Activated CD8-positive, alpha-beta memory T cell treated with anti-CD3 and anti-CD28 coated beads, Interleukin-2, amount 10 ng/mL, durations not matched to agents 7 days and 5 days (primary cell): Measurements from ENCODE around the gene SLC25A47. TPM values are rescaled to one million over a fixed set of nuclear protein-coding genes. Genes with fewer than 3 reads are reported as not detected.
"Not testable (repeated sequence)": the region's sequence is repeated elsewhere in the genome, so short reads cannot be mapped to it uniquely, and the experiment has no call there.

ENCODE experiments used
- ATAC-seq: fragments of 150-1000 bp; cut with Tn5 transposase; one replicate; pipeline ENCODE4 v1.10.0; 2021; ENCODE audit warnings: moderate library complexity
- CTCF ChIA-PET: fragments of 350-600 bp; sonication (Branson Sonifier 250); formaldehyde crosslinking; loops from one replicate; lab custom pipeline; 2021; ENCODE audit warnings: antibody characterized with exemption; lab: Charles Lee
- DNase-seq: peaks from one replicate; pipeline ENCODE4 v3.0.0-alpha.2; 2020
- H3K27ac Mint-ChIP-seq: one replicate; pipeline ENCODE4 v1.8.0; 2021; ENCODE audit warnings: mild to moderate bottlenecking, mixed read lengths
- H3K27me3 Mint-ChIP-seq: one replicate; pipeline ENCODE4 v1.8.0; 2021; ENCODE audit warnings: mixed read lengths
- H3K36me3 Mint-ChIP-seq: one replicate; pipeline ENCODE4 v1.8.0; 2021; ENCODE audit warnings: mild to moderate bottlenecking, mixed read lengths
- H3K4me1 Mint-ChIP-seq: one replicate; pipeline ENCODE4 v1.8.0; 2021; ENCODE audit warnings: mixed read lengths
- H3K4me3 Mint-ChIP-seq: one replicate; pipeline ENCODE4 v1.8.0; 2021; ENCODE audit warnings: mild to moderate bottlenecking, moderate library complexity, mixed read lengths
- H3K9me3 Mint-ChIP-seq: one replicate; pipeline ENCODE4 v1.8.0; 2022; ENCODE audit warnings: low read depth, mixed read lengths
- total RNA-seq, 2 experiments: library from RNA; stranded (reverse); gene quantifications; one replicate each; pipeline ENCODE4 v1.2.3, GENCODE V29; 2021

The SLC25A47 gene, protein sequence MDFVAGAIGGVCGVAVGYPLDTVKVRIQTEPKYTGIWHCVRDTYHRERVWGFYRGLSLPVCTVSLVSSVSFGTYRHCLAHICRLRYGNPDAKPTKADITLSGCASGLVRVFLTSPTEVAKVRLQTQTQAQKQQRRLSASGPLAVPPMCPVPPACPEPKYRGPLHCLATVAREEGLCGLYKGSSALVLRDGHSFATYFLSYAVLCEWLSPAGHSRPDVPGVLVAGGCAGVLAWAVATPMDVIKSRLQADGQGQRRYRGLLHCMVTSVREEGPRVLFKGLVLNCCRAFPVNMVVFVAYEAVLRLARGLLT
- total RNA-seq, result not detected

DNA sequence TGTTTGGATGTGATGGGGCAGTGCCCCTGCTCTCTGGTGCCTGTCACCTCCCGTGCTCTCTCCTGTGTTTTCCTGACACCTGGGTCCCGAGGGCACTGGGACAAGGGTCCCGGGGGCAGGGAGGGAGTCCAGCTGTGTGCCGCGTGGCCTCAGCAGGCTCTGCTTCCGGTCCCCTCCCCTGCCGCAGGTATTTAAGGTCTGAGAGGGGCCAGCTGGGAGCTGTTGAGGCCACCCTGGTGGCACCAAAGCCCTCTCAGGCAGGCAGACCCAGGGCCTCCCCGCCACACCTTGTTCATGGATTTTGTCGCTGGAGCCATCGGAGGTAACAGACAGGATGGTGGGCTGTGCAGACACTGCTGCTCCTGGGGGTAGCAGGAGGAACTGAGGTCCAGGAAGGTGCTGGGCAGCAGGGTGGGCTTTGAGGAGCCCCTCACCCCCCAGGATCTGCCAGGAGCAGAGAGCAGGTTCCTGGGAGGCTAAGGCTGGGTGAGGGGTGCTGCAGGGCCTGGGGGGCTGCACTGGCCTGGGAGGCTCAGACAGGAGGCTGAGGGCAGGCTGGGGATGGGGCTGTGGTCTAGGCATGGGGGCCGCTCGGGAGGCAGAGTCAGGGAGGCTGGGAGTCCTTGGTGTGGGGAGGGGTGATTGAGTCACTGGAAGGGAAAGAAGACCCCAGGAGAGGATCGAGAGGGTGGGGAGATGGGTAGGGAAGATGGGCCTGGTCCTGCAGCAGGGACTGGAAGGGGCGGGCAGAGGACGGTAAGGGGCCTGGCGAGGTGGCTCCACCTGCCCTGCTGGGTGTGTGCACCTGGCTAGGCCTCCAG is at the start of gene SLC25A47:
TSS of gene SLC25A47 (plus strand) at position 219 of the 821 bp plus-strand sequence. CDS start at position 295, 76 bp downstream.
- Mint-ChIP-seq H3K9me3 (no peaks in the 10 kb centered on the region), H3K27me3 (peaks cover 2% of the 10 kb centered on the region), H3K4me1 (no peaks in the 10 kb centered on the region), H3K36me3 (no peaks in the 10 kb centered on the region), H3K27ac (no peak within 1 kb of the TSS), H3K4me3 (no peak within 1 kb of the TSS)
- DNase-seq, result no peak
- CTCF ChIA-PET, result interaction anchor here (1.4 kb wide), 1 partner anchor 322 kb away, joined by 3 read pairs; no protein-coding TSS in a partner anchor
- no peak for ATAC-seq

DNA sequence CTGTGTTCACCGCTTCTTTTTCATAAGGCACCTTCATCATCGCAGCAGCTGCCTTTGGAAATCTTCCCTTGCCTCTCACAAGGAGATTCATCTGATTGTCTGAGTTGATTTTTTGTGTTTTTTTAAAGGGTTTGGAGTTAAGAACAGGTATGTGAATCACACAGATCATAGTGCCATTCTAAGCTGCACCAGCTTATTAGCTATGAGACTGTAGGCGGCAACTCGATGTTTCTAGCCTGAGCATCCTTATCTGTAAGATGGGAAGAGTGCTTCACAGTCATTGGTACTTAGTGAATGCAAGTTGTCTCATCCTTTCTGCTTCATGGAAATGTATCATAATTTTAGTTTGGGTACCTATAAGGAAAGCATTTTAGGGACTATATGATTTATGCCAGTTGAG is 48.9 kb upstream of the SLC25A47 start:
- no peak for ATAC-seq
- Mint-ChIP-seq H3K4me1 (peaks cover 44% of the 10 kb centered on the region), H3K27me3 (no peaks in the 10 kb centered on the region), H3K27ac (no peak overlapping the region), H3K4me3 (no peak overlapping the region), H3K9me3 (no peaks in the 10 kb centered on the region), H3K36me3 (peaks cover 17% of the 10 kb centered on the region)
- no peak for DNase-seq
- CTCF ChIA-PET, result interaction anchor here (0.7 to 5.5 kb wide), 4 partner anchors 11 to 98 kb away, joined by 3 to 35 read pairs (median 4); no protein-coding TSS in a partner anchor

DNA sequence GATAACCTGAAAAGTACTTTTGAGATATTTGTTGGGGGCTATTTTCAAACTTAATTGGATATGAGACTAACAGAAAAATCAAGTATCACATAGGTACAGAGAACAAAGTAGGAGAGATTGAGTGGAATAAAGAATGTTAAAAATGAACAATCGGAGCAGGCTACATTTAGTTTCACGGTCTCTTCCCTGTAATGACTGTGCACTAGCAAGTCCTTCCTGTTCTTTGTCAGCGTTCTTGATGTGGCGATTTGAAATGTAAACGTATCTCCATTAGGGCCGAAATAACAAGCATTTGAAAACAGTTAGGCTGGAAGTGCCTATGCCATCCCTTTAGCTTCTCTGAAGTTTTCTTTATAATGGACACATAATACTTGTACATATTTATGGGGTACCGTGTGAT is 47.9 kb upstream of the SLC25A47 start:
- H3K9me3 Mint-ChIP-seq, result no peaks in the 10 kb centered on the region
- CTCF ChIA-PET, result interaction anchor here (5.5 kb wide), 1 partner anchor 10 kb away, joined by 35 read pairs; no protein-coding TSS in a partner anchor
- peaks cover 19% of the 10 kb centered on the region for H3K36me3 Mint-ChIP-seq
- no peak overlapping the region for H3K4me3 Mint-ChIP-seq
- DNase-seq, result no peak
- ATAC-seq, result peak; percentile 58
- H3K27ac Mint-ChIP-seq, result peak overlapping the region; percentile 6
- H3K27me3 Mint-ChIP-seq, result no peaks in the 10 kb centered on the region
- peaks cover 52% of the 10 kb centered on the region for H3K4me1 Mint-ChIP-seq

DNA sequence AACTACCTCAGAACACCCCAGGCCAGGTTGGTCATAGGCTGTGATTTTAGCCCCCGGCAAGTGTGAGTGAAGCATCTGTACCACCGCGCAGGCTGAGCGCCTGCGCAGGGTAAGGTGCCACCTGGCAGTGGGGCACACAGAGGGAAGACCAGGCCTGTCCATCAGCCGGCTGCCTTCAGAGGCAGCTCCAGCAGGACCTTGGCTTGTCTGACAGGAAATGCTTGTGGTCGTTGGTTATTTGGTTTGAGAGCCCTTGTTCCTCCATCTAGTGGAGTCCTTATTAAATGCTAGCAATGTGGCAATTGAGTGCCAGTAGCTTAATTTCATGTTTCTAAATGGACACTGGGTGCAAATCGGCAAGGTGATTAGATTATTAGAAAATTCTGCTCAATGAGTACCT is 44.4 kb upstream of the SLC25A47 start:
- Mint-ChIP-seq H3K4me1 (peaks cover 54% of the 10 kb centered on the region), H3K27me3 (no peaks in the 10 kb centered on the region), H3K4me3 (no peak overlapping the region), H3K9me3 (no peaks in the 10 kb centered on the region), H3K36me3 (peaks cover 26% of the 10 kb centered on the region), H3K27ac (peak overlapping the region; percentile 46)
- peak; percentile 51 for DNase-seq
- peak; percentile 65 for ATAC-seq
- CTCF ChIA-PET, result interaction anchor here (0.7 to 2.9 kb wide), 10 partner anchors 9 to 117 kb away, joined by 3 to 9 read pairs (median 4); no protein-coding TSS in a partner anchor

DNA sequence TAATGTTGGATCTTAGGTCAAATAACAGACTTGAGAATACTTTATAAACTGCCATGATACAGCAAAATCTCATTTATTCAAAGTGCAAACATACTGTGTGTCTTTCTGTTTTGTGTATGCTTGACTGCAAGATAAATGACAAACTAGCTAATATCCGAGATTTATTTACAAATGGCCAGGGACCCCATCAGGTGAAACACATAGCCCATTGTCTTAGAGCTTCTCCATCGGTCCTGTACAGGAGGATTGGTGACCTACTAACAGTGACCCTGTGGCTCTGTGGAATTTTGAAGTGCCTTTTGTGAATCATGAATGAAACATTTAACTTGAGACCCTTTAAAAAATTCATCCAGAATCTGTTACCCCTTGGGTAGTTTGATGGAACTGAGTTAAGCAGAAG is 44.0 kb upstream of the SLC25A47 start:
- no peaks in the 10 kb centered on the region for H3K27me3 Mint-ChIP-seq
- H3K4me3 Mint-ChIP-seq, result no peak overlapping the region
- H3K27ac Mint-ChIP-seq, result peak overlapping the region; percentile 46
- CTCF ChIA-PET, result interaction anchor here (0.7 to 2.9 kb wide), 10 partner anchors 8 to 118 kb away, joined by 3 to 9 read pairs (median 4); no protein-coding TSS in a partner anchor
- peaks cover 26% of the 10 kb centered on the region for H3K36me3 Mint-ChIP-seq
- DNase-seq (no peak), ATAC-seq (no peak)
- H3K4me1 Mint-ChIP-seq, result peaks cover 54% of the 10 kb centered on the region
- no peaks in the 10 kb centered on the region for H3K9me3 Mint-ChIP-seq

DNA sequence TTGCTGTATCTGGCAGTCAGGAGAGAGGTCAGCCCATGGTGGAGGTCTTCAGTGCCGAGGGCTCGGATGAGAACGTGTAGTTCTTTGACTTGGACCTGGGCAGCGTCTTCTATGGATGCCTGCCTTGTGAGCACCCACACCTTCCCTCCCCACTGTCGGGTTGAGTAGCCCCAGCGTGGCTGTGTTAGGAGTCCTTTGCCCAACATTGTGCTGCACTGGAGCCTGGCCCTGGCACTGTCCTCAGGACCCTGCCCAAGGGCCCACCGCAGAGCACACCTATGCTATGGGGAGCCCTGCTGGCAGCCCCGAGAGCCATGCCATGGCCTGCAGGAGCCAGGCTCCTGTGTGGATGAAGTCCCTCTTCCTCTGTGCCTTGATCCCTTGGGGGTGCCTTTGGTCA is 43.6 kb upstream of the SLC25A47 start:
- Mint-ChIP-seq H3K36me3 (peaks cover 26% of the 10 kb centered on the region), H3K4me1 (peaks cover 54% of the 10 kb centered on the region), H3K27me3 (no peaks in the 10 kb centered on the region), H3K9me3 (no peaks in the 10 kb centered on the region), H3K4me3 (no peak overlapping the region), H3K27ac (peak overlapping the region; percentile 63)
- CTCF ChIA-PET, result interaction anchor here (1.1 to 2.9 kb wide), 4 partner anchors 8 to 98 kb away, joined by 3 to 9 read pairs (median 6); no protein-coding TSS in a partner anchor
- DNase-seq (no peak), ATAC-seq (no peak)

DNA sequence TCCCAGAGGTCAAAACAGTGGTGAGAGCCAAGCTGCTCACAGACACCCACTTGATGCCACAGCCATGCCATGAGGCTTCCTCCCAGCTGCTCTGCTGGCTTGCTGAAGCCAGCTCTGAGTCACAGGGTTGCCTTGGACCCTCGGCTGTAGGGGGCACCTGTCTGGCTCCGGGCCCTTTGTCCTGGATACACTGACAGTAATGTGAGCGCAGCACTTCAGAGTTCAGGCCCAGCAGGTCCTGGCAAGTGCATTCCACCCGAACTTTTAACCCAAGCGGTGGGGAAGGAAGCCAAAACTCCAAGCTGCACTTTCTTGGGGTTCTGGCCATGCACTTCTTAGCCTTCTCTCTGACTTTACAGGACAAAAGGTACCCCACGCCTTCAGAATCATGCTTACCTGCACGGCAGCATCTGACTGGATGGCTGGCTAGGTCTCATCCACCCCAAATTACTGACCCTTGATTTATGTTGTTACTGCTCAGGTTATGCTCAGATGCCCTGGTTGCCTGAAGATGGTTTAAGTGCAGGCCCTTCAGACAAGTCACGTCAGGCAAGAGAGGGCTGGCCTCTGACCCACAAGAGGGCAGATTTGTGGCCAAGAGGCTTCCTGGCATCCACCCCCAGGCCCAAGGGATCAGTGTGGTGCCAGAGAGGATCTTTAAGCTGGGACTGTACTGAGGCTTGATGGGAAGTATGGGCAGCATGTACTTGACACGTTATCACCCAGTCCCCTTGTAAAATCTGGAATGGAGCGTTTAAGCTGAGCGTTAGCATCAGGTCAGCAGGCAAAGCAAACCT is 41.7 kb upstream of the SLC25A47 start:
- peak overlapping the region; percentile 26 for H3K27ac Mint-ChIP-seq
- H3K27me3 Mint-ChIP-seq, result no peaks in the 10 kb centered on the region
- no peaks in the 10 kb centered on the region for H3K9me3 Mint-ChIP-seq
- CTCF ChIA-PET, result interaction anchor here (0.7 to 6.0 kb wide), 7 partner anchors 11 to 96 kb away, joined by 3 to 52 read pairs (median 3); no protein-coding TSS in a partner anchor
- peaks cover 47% of the 10 kb centered on the region for H3K4me1 Mint-ChIP-seq
- no peak for ATAC-seq
- H3K4me3 Mint-ChIP-seq, result no peak overlapping the region
- peaks cover 21% of the 10 kb centered on the region for H3K36me3 Mint-ChIP-seq
- no peak for DNase-seq

DNA sequence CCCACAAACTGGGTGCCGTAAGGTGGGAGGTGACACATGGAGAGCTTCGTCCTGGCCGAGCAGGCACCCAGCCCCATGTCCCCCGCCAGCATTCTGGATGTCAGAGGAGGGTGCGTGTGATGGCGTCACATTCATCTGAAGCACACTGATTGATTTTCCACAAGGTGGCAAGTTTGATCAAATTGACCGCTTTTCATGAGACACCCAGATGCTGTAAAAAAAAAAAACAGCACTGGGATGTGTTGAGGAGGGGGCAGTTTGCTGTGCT is 41.1 kb upstream of the SLC25A47 start:
- no peak overlapping the region for H3K27ac Mint-ChIP-seq
- no peaks in the 10 kb centered on the region for H3K27me3 Mint-ChIP-seq
- ATAC-seq (no peak), DNase-seq (no peak)
- H3K4me1 Mint-ChIP-seq, result peaks cover 44% of the 10 kb centered on the region
- CTCF ChIA-PET, result interaction anchor here (1.0 to 6.0 kb wide), 7 partner anchors 11 to 96 kb away, joined by 3 to 52 read pairs (median 3); no protein-coding TSS in a partner anchor
- H3K9me3 Mint-ChIP-seq, result no peaks in the 10 kb centered on the region
- no peak overlapping the region for H3K4me3 Mint-ChIP-seq
- peaks cover 20% of the 10 kb centered on the region for H3K36me3 Mint-ChIP-seq

DNA sequence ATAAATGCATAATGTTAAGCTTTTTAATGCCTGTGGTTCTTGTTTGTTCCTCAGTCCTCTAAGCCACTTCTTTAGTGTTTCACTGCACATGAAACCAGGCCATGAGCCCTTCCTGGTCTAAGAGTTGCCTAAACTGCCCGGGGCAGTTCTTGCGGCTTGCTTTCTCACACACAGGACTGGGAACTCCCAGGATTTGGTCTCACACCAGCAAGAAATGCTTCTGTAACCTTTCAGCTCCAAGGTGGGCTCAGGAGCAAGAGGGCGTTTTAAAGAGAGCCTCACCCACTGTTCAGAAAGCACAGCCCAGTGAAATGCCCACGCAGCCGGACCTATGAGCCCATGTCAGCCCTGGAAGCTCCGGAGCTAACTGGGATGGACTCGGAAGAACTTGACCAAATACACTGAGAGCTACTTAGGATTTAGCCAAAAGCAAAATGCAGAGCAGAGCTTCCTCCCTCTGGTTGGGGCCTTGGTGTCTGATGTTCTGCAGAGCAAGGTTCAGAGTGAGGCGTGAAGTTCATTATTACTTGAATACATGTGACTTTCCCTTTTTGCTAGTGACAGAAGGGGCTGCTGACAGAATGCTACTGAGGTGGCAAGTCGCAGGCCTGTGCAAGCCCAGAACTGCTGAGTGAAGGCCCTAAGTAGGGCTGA is 40.2 kb upstream of the SLC25A47 start:
- H3K4me3 Mint-ChIP-seq, result no peak overlapping the region
- no peak overlapping the region for H3K27ac Mint-ChIP-seq
- DNase-seq (no peak), ATAC-seq (no peak)
- H3K36me3 Mint-ChIP-seq, result peaks cover 15% of the 10 kb centered on the region
- H3K27me3 Mint-ChIP-seq, result no peaks in the 10 kb centered on the region
- no peaks in the 10 kb centered on the region for H3K9me3 Mint-ChIP-seq
- CTCF ChIA-PET, result interaction anchor here (0.6 to 6.0 kb wide), 13 partner anchors 8 to 362 kb away, joined by 3 to 52 read pairs (median 4); partner anchors contain the start of gene SLC25A29
- peaks cover 40% of the 10 kb centered on the region for H3K4me1 Mint-ChIP-seq

DNA sequence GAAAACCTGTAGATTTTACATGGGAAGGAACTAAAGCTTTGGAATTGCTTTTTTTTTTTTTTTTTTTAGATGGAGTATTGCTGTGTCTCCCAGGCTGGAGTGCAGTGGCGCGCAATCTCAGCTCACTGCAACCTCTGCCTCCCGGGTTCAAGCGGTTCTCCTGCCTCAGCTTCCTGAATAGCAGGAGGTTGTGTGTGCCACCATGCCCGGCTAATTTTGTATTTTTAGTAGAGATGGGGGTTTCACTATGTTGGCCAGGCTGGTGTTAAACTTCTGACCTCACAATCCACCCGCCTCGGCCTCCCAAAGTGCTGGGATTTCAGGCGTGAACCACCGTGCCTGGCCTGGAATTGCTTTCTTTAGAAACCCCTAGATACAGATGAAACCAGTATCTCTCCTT is 39.7 kb upstream of the SLC25A47 start:
- not testable (repeated sequence) for H3K27me3 Mint-ChIP-seq, ATAC-seq, DNase-seq, H3K4me3 Mint-ChIP-seq, H3K9me3 Mint-ChIP-seq, H3K27ac Mint-ChIP-seq
- H3K36me3 Mint-ChIP-seq, result peaks cover 15% of the 10 kb centered on the region
- H3K4me1 Mint-ChIP-seq, result peaks cover 36% of the 10 kb centered on the region
- CTCF ChIA-PET, result interaction anchor here (0.6 to 6.0 kb wide), 19 partner anchors 9 to 362 kb away, joined by 3 to 52 read pairs (median 4); partner anchors contain the start of gene SLC25A29

DNA sequence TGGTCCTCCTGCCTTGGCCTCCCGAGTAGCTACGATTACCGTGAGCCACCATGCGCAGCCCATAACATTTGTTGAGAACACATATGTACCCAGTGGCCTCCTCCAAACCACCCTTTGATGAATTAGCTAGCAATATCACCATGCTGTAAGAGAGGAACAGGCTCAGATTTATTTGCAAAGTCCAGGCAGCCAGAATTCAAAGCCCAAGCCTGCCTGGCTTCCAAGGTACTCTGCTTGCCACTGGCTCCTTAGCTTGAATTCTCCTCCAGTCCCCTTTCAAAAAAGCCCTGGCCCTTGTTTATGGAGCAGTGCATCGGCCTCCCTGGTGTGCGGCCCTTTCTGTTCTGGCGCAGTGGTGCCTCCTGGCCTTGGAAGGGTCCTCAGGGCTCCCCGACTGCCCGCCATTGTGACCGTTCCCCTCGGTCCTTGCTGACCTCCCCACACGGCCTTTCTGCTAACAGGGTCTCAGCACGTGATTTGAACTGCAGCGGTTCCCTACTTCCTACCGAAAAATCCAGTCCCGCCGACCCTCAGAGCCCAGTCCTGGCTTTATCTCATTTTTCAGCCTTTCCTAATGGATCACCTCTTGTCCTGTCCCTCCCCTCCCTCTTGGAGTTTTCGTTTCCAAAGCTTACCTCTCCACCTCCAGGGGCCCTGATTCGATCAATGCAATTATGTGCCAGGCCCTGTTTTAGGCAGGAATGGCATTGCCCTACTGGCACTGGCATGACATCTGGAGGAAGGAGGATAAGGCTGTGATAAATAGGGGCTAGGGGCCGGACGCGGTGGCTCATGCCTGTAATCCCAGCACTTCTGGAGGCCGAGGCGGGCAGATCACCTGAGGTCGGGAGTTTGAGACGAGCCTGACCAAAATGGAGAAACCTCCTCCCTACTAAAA is 38.9 kb upstream of the SLC25A47 start:
- CTCF ChIA-PET, result interaction anchor here (0.8 to 6.0 kb wide), 27 partner anchors 10 to 361 kb away, joined by 3 to 52 read pairs (median 7); partner anchors contain the start of genes SLC25A29 and WDR25

More for the DNA sequence above, 38.9 kb upstream of the SLC25A47 start:
- Mint-ChIP-seq H3K9me3 (no peaks in the 10 kb centered on the region), H3K36me3 (peaks cover 9% of the 10 kb centered on the region), H3K4me3 (peak overlapping the region; percentile 15), H3K27me3 (no peaks in the 10 kb centered on the region), H3K4me1 (peaks cover 28% of the 10 kb centered on the region), H3K27ac (no peak overlapping the region)
- no peak for DNase-seq
- no peak for ATAC-seq
